Caco-2 (cell line): ENCODE data around the gene TMEM187. TPM values are rescaled to one million over a fixed set of nuclear protein-coding genes. Genes with fewer than 3 reads are reported as not detected.
A peak's percentile ranks its signal among the peaks of the same experiment; 100 is the strongest.

Experiments used
- BruUV-seq: library from RNA; stranded (reverse); fragments of 400-500 nt; replicated peaks from 2 replicates; lab custom pipeline; 2021; lab: Mats Ljungman, UMichigan
- CTCF ChIA-PET: fragments of 300-600 bp; sonication (Branson Sonifier 250); formaldehyde crosslinking; loops from one replicate; lab custom pipeline; 2022; ENCODE audit warnings: antibody characterized with exemption; lab: Charles Lee
- POLR2A ChIA-PET: fragments of 300-600 bp; sonication (Branson Sonifier 250); formaldehyde crosslinking; loops from one replicate; lab custom pipeline; 2022; ENCODE audit warnings: antibody characterized with exemption; lab: Charles Lee
- DNase-seq, 2 experiments: peaks; one replicate each; pipeline versions ENCODE4 v3.0.0 to v3.0.0-alpha.2; 2020 to 2022
- H3K27me3 ChIP-seq: replicated peaks from 2 replicates; pipeline ENCODE4 v1.6.0; 2011; ENCODE audit warnings: low read length; ENCODE audit not compliant: control insufficient read depth, insufficient read depth
- H3K36me3 ChIP-seq: 2 replicates; pipeline ENCODE4 v1.5.1; 2011; ENCODE audit warnings: low read length; ENCODE audit not compliant: control insufficient read depth, insufficient read depth
- H3K4me1 ChIP-seq: fragments of 250-450 bp; sonication (Bioruptor Pico); 2 replicates; pipeline ENCODE4 v1.5.1; 2020; ENCODE audit warnings: mild to moderate bottlenecking
- H3K4me3 ChIP-seq: 2 replicates; pipeline ENCODE4 v1.5.1; 2011; ENCODE audit warnings: low read depth, mild to moderate bottlenecking, control low read depth, low read length
- H3K9me3 ChIP-seq: fragments of 250-450 bp; sonication (Bioruptor Pico); 2 replicates; pipeline ENCODE4 v1.5.1; 2020; ENCODE audit warnings: mild to moderate bottlenecking, moderate library complexity
- H3K27ac Mint-ChIP-seq: one replicate; pipeline ENCODE4 v1.8.0; 2022; ENCODE audit warnings: mixed read lengths; ENCODE audit not compliant: unreplicated experiment
- H3K27me3 Mint-ChIP-seq: one replicate; pipeline ENCODE4 v1.8.0; 2022; ENCODE audit warnings: mixed read lengths; ENCODE audit not compliant: insufficient read depth, unreplicated experiment
- H3K36me3 Mint-ChIP-seq: one replicate; pipeline ENCODE4 v1.8.0; 2022; ENCODE audit warnings: mild to moderate bottlenecking, mixed read lengths; ENCODE audit not compliant: insufficient read depth, unreplicated experiment
- H3K4me1 Mint-ChIP-seq: one replicate; pipeline ENCODE4 v1.8.0; 2022; ENCODE audit warnings: low read depth, mixed read lengths; ENCODE audit not compliant: unreplicated experiment
- H3K4me3 Mint-ChIP-seq: one replicate; pipeline ENCODE4 v1.8.0; 2022; ENCODE audit warnings: mild to moderate bottlenecking, moderate library complexity, mixed read lengths; ENCODE audit not compliant: unreplicated experiment
- H3K9me3 Mint-ChIP-seq: one replicate; pipeline ENCODE4 v1.8.0; 2022; ENCODE audit warnings: mixed read lengths; ENCODE audit not compliant: unreplicated experiment
- intact Hi-C: fragments of 100-400 bp; cut with micrococcal nuclease; formaldehyde crosslinking; loops from one replicate; pipeline ENCODE4 v1.10.0; 2022; ENCODE audit not compliant: unreplicated experiment
- total RNA-seq: library from RNA; stranded (reverse); gene quantifications from 2 replicates; pipeline ENCODE4 v1.2.3, GENCODE V29; 2022
- TF ChIP-seq, protein P1 (sequence below), 2 experiments: fragments of 200-600 bp in 1 of 2; IDR thresholded peaks; 1 replicate in 1 of 2; 2 replicates in 1 of 2; pipeline versions ENCODE4 v1.5.1 to v1.8.0; 2011 to 2022; ENCODE audit warnings: antibody characterized with exemption in 1 of 2, control low read depth in 1 of 2, inconsistent platforms in 1 of 2, low read depth in 1 of 2, low read length in 1 of 2, mild to moderate bottlenecking in 1 of 2, moderate library complexity in 1 of 2; ENCODE audit not compliant: insufficient read depth in 1 of 2, severe bottlenecking in 1 of 2, unreplicated experiment in 1 of 2

TMEM187 gene
- total RNA-seq, 1 experiment from 2014 or later: 4.9 TPM

DNA sequence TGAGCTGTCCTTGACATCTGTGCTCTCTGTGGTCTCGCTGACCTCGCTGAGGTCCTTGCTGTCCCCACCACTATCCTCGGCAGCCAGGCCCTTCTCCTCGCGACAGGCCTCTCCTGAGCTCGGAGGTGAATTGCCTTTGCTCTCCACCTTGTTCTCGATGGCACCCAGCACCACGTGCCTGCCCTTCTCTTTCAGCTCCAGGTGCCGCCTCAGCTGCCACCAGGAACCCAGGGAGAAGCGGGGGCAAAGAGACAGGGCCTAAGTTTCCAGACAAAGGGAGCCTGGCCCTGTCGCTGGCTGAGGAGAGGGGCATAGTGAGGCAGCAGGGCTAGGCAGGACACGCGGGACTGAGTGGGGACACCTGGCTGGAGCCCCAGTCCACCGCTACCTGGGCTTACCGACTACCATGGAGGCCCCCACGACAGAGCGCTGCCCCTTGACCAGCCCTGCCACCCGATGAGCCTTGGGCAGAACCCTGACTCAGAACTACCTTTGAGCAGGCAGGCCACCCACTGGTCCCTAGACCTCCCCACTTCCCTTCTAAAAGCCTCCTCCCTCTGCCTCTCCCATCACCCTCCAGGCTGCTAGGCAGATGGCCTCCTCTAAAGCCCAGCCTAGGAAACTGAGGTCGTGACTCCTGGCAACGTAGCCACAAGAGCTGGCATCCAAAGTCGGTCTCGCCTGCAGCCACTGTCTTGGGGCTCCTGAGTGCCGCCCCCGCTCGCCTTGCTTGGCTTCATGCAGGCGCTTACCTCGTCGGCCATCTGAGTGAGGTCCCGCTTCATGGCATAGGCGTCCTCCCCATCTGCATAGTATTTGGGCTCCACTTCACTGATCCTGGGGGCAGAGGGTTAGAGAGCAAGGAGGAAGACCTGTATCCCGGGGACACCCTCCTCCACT lies 42.3 kb upstream of the TMEM187 start:
- Mint-ChIP-seq H3K4me3 (no peak overlapping the region), H3K9me3 (no peaks in the 10 kb centered on the region)

DNA sequence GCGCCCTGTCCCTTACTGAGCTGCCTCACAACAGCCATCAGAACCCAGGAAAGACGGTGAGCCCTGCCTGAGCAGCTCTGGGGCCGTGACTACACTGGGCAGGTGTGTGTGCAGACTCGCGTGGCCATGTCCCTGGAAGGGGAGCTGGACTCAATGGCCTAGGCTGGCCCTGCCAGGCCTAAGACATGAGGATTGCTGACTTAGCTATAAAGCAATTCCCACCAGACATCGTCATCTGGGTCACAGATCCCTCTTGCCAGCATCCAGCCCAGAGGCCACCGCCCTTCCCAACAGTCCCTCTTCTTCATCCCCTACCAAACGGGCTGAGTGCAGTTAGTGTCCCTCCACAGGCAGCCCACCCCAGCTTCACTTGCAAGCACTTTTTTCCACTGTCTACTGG lies 41.4 kb upstream of the TMEM187 start:
- no peaks in the 10 kb centered on the region for H3K4me1 Mint-ChIP-seq
- H3K4me3 Mint-ChIP-seq: no peak overlapping the region
- no peaks in the 10 kb centered on the region for H3K27me3 ChIP-seq
- H3K36me3 Mint-ChIP-seq: peaks cover 36% of the 10 kb centered on the region
- TF ChIP-seq, protein P1, sequence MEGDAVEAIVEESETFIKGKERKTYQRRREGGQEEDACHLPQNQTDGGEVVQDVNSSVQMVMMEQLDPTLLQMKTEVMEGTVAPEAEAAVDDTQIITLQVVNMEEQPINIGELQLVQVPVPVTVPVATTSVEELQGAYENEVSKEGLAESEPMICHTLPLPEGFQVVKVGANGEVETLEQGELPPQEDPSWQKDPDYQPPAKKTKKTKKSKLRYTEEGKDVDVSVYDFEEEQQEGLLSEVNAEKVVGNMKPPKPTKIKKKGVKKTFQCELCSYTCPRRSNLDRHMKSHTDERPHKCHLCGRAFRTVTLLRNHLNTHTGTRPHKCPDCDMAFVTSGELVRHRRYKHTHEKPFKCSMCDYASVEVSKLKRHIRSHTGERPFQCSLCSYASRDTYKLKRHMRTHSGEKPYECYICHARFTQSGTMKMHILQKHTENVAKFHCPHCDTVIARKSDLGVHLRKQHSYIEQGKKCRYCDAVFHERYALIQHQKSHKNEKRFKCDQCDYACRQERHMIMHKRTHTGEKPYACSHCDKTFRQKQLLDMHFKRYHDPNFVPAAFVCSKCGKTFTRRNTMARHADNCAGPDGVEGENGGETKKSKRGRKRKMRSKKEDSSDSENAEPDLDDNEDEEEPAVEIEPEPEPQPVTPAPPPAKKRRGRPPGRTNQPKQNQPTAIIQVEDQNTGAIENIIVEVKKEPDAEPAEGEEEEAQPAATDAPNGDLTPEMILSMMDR (IDR thresholded peaks at IDR 0.05; ENCODE audit: insufficient read depth in 1 of 2, low read depth in 1 of 2, low read length in 1 of 2, severe bottlenecking in 1 of 2, unreplicated experiment in 1 of 2): no peak
- intact Hi-C loops: no loop called here
- no TSS peak for BruUV-seq
- H3K9me3 Mint-ChIP-seq: no peaks in the 10 kb centered on the region
- H3K4me3 ChIP-seq: no peak overlapping the region
- no peak for DNase-seq
- H3K36me3 ChIP-seq: no peaks in the 10 kb centered on the region
- ChIA-PET POLR2A (no interaction called here), CTCF (interaction anchor here (1.0 kb wide), 1 partner anchor 16 kb away, joined by 3 read pairs; no protein-coding TSS in a partner anchor)
- H3K27ac Mint-ChIP-seq: peak overlapping the region; percentile 30
- peaks cover 8% of the 10 kb centered on the region; the same call in 1 of the 2 replicates for H3K4me1 ChIP-seq
- no peaks in the 10 kb centered on the region for H3K9me3 ChIP-seq
- no peaks in the 10 kb centered on the region for H3K27me3 Mint-ChIP-seq

More for the DNA sequence above, 42.3 kb upstream of the TMEM187 start:
- Histone ChIP-seq H3K4me1 (peaks cover 8% of the 10 kb centered on the region; the same call in 1 of the 2 replicates), H3K36me3 (no peaks in the 10 kb centered on the region), H3K9me3 (no peaks in the 10 kb centered on the region), H3K27me3 (no peaks in the 10 kb centered on the region), H3K4me3 (no peak overlapping the region)
- BruUV-seq: no TSS peak
- no peaks in the 10 kb centered on the region for H3K4me1 Mint-ChIP-seq
- peaks cover 36% of the 10 kb centered on the region for H3K36me3 Mint-ChIP-seq
- TF ChIP-seq, protein P1 (IDR thresholded peaks at IDR 0.05; ENCODE audit: insufficient read depth in 1 of 2, low read depth in 1 of 2, low read length in 1 of 2, severe bottlenecking in 1 of 2, unreplicated experiment in 1 of 2): no peak
- CTCF ChIA-PET: interaction anchor here (1.0 kb wide), 1 partner anchor 17 kb away, joined by 3 read pairs; no protein-coding TSS in a partner anchor
- no peak overlapping the region for H3K27ac Mint-ChIP-seq
- no peaks in the 10 kb centered on the region for H3K27me3 Mint-ChIP-seq
- no peak for DNase-seq
- POLR2A ChIA-PET: no interaction called here
- intact Hi-C loops: no loop called here

DNA sequence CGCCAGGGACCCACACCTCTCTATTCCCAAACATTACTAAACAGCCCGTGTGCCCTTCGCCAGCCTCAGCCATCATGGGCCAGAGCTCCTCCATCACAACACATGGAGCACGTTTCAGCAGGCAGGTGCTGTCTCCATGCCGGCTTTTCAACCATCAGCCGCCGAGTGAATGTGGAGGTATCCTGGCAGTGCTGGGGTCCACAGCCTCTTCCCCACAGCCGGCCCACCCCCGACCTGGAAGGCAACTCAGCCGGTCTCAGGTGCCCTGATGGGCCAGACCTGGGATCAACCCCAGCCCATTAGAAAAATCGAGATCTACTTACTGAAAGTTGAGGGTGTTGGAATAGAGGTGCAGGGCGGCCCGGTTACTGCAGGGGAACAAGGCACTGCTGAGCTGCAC lies 40.8 kb upstream of the TMEM187 start:
- BruUV-seq: no TSS peak
- Mint-ChIP-seq H3K27ac (peak overlapping the region; percentile 30), H3K4me3 (no peak overlapping the region), H3K36me3 (peaks cover 36% of the 10 kb centered on the region), H3K27me3 (no peaks in the 10 kb centered on the region), H3K9me3 (no peaks in the 10 kb centered on the region), H3K4me1 (no peaks in the 10 kb centered on the region)
- TF ChIP-seq, protein P1 (IDR thresholded peaks at IDR 0.05; ENCODE audit: insufficient read depth in 1 of 2, low read depth in 1 of 2, low read length in 1 of 2, severe bottlenecking in 1 of 2, unreplicated experiment in 1 of 2): no peak
- H3K9me3 ChIP-seq: no peaks in the 10 kb centered on the region
- no peak for DNase-seq
- POLR2A ChIA-PET: no interaction called here
- peaks cover 4% of the 10 kb centered on the region; the same call in 1 of the 2 replicates for H3K4me1 ChIP-seq
- H3K4me3 ChIP-seq: no peak overlapping the region
- H3K27me3 ChIP-seq: no peaks in the 10 kb centered on the region
- intact Hi-C loops: no loop called here
- CTCF ChIA-PET: no interaction called here
- H3K36me3 ChIP-seq: no peaks in the 10 kb centered on the region
